Activated CD8-positive, alpha-beta T cell treated with anti-CD3 and anti-CD28 coated beads for 36 hours (primary cell): Measurements from ENCODE around the gene TXNDC17. TPM values are rescaled to one million over a fixed set of nuclear protein-coding genes. Genes with fewer than 3 reads are reported as not detected.

Source experiments
- ATAC-seq: fragments of 200-7000 bp; cut with Tn5 transposase; one replicate; pipeline ENCODE4 v1.10.0; 2021; ENCODE audit warnings: mild to moderate bottlenecking, moderate library complexity
- CTCF ChIA-PET: fragments of 350-600 bp; sonication (Branson Sonifier 250); formaldehyde crosslinking; loops from one replicate; lab custom pipeline; 2021; ENCODE audit warnings: antibody characterized with exemption; lab: Charles Lee
- POLR2A ChIA-PET: fragments of 350-600 bp; sonication (Branson Sonifier 250); formaldehyde crosslinking; loops from one replicate; lab custom pipeline; 2021; ENCODE audit warnings: antibody characterized with exemption; lab: Charles Lee
- DNase-seq: peaks from one replicate; pipeline ENCODE4 v3.0.0-alpha.2; 2020
- H3K27ac Mint-ChIP-seq: one replicate; pipeline ENCODE4 v1.8.0; 2021; ENCODE audit warnings: mild to moderate bottlenecking, mixed read lengths
- H3K27me3 Mint-ChIP-seq: one replicate; pipeline ENCODE4 v1.8.0; 2021; ENCODE audit warnings: mixed read lengths
- H3K36me3 Mint-ChIP-seq: one replicate; pipeline ENCODE4 v1.8.0; 2021; ENCODE audit warnings: low read depth, mixed read lengths
- H3K4me1 Mint-ChIP-seq: one replicate; pipeline ENCODE4 v1.8.0; 2021; ENCODE audit warnings: low read depth, mixed read lengths
- H3K4me3 Mint-ChIP-seq: one replicate; pipeline ENCODE4 v1.8.0; 2021; ENCODE audit warnings: mild to moderate bottlenecking, moderate library complexity, mixed read lengths
- H3K9me3 Mint-ChIP-seq: one replicate; pipeline ENCODE4 v1.8.0; 2021; ENCODE audit warnings: mixed read lengths
- intact Hi-C: fragments of 100-400 bp; cut with micrococcal nuclease; formaldehyde crosslinking; loops from one replicate; pipeline ENCODE4 v1.10.0; 2022
- total RNA-seq, 2 experiments: library from RNA; stranded (reverse); gene quantifications; one replicate each; pipeline ENCODE4 v1.2.3, GENCODE V29; 2021
- TF ChIP-seq, protein P1 (sequence below): fragments of 200-600 bp; IDR thresholded peaks from one replicate; pipeline ENCODE4 v1.8.0; 2022; ENCODE audit warnings: antibody characterized with exemption, mild to moderate bottlenecking

Gene TXNDC17
- total RNA-seq, 2 experiments from 2014 or later: 100.0 to 103 TPM

DNA sequence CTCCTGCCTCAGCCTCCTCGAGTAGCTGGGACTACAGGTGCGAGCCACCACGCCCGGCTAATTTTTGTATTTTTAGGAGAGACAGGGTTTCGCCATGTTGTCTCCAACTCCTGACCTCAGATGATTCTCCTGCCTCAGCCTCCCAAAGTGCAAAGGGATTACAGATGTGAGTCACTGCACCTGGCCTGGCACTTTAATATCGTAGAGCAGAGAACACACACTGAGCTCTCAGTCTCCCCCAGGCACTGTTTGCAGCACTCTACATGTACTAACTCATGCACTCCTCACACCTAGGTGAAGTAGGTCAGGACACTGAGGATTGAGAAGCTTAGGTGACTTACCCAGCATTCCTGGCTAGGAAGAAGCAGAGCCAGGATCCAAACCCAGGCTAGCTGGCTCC lies 25.7 kb downstream of the TXNDC17 start:
- intact Hi-C loops: no loop called here
- POLR2A ChIA-PET: interaction anchor here (1.1 kb wide), 1 partner anchor 15 kb away, joined by 3 read pairs; the partner anchor contains the start of genes C17orf100 and MED31

DNA sequence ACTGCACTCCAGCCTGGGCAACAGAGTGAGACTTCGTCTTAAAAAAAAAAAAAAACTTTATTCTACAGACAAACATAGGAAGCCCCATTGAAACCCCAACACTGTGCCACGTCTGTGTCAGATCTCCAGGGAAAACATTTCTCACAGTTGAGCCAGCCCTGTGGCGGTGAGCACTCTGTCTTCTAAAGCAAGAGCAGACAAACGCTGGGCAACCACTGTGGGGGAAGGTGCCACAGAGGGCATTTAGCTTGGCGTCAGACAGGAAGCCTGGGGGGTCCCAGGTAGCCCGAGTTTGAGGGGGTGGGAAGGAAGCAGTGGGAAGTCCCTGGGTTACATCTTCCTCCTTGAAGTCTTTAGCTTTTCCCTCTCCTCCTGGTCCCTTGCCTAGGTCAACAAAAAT lies 26.7 kb downstream of the TXNDC17 start:
- peak; percentile 53 for DNase-seq
- Mint-ChIP-seq H3K4me3 (no peak overlapping the region), H3K36me3 (no peaks in the 10 kb centered on the region), H3K27me3 (no peaks in the 10 kb centered on the region), H3K9me3 (no peaks in the 10 kb centered on the region), H3K27ac (no peak overlapping the region), H3K4me1 (peaks cover 15% of the 10 kb centered on the region)
- CTCF ChIA-PET: interaction anchor here (0.5 to 3.2 kb wide), 7 partner anchors 8 to 337 kb away, joined by 4 to 18 read pairs (median 13); no protein-coding TSS in a partner anchor
- POLR2A ChIA-PET: no interaction called here
- TF ChIP-seq, protein P1, sequence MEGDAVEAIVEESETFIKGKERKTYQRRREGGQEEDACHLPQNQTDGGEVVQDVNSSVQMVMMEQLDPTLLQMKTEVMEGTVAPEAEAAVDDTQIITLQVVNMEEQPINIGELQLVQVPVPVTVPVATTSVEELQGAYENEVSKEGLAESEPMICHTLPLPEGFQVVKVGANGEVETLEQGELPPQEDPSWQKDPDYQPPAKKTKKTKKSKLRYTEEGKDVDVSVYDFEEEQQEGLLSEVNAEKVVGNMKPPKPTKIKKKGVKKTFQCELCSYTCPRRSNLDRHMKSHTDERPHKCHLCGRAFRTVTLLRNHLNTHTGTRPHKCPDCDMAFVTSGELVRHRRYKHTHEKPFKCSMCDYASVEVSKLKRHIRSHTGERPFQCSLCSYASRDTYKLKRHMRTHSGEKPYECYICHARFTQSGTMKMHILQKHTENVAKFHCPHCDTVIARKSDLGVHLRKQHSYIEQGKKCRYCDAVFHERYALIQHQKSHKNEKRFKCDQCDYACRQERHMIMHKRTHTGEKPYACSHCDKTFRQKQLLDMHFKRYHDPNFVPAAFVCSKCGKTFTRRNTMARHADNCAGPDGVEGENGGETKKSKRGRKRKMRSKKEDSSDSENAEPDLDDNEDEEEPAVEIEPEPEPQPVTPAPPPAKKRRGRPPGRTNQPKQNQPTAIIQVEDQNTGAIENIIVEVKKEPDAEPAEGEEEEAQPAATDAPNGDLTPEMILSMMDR: no peak
- peak; percentile 59 for ATAC-seq
- intact Hi-C loops: no loop called here

More for the DNA sequence above, 25.7 kb downstream of the TXNDC17 start:
- ATAC-seq (no peak), DNase-seq (no peak)
- Mint-ChIP-seq H3K4me1 (peaks cover 16% of the 10 kb centered on the region), H3K4me3 (no peak overlapping the region), H3K27ac (no peak overlapping the region), H3K36me3 (no peaks in the 10 kb centered on the region), H3K27me3 (no peaks in the 10 kb centered on the region), H3K9me3 (no peaks in the 10 kb centered on the region)
- TF ChIP-seq, protein P1: no peak
- CTCF ChIA-PET: interaction anchor here (0.7 to 3.2 kb wide), 15 partner anchors 9 to 378 kb away, joined by 3 to 18 read pairs (median 5); partner anchors contain the start of genes C17orf100, MED31, SLC16A11 and TEKT1

DNA sequence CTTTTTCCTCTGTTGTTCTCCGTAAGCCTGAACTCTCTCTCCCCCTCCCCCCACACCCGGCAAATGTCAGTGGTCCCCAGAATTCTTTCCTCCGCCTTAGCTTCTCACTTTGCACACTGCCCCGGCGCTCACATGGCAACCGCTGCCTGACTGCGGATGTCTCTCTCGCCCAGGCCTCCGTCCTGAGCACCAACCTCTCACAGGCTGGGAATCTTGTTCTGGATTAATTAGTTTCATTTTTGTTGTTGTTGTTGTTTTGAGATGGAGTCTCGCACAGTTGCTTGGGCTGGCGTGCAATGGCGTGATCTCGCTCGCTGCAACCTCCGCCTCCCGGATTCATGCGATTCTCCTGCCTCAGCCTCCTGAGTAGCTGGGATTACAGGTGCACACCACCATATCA lies 27.4 kb downstream of the TXNDC17 start:
- POLR2A ChIA-PET: no interaction called here
- DNase-seq (no peak), ATAC-seq (no peak)
- H3K4me1 Mint-ChIP-seq: peaks cover 15% of the 10 kb centered on the region
- no peak overlapping the region for H3K27ac Mint-ChIP-seq
- H3K4me3 Mint-ChIP-seq: no peak overlapping the region
- H3K9me3 Mint-ChIP-seq: no peaks in the 10 kb centered on the region
- H3K27me3 Mint-ChIP-seq: no peaks in the 10 kb centered on the region
- no peaks in the 10 kb centered on the region for H3K36me3 Mint-ChIP-seq
- intact Hi-C loops: no loop called here
- TF ChIP-seq, protein P1: no peak
- CTCF ChIA-PET: interaction anchor here (0.5 to 3.2 kb wide), 5 partner anchors 134 to 336 kb away, joined by 4 to 18 read pairs (median 13); no protein-coding TSS in a partner anchor

DNA sequence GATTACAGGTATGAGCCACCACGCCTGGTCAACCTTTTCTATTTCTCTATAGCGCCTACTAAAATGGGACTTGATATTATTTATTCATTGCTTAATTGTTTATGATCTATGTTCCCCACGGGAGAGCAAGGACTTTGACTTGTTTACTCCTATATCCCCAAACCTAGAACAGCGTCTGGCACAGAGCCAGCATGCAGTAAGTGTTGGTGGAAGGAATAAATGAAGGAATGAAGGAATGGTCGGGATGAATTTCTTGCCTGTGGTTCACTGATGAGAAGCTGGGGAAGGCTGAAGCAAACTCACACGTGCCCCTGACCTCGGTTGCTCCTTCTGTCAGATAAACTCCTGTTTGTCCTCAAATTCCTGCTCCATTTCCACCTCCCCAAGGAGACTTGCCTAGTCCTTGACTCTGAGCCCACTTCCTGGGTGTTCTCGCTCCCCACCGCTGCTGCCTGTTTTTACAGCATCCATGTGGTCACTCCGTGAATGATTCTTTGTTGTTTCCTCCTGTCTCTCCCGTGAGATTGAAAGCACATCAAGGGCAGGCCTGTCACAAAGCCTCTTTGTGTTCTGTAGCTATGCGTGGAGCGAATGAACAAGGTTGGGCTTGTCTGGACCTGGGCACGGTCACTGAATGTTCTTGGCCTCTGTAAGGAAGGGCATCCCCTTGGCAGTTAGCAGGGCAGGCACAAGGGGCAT lies 28.0 kb downstream of the TXNDC17 start:
- Mint-ChIP-seq H3K4me1 (peaks cover 15% of the 10 kb centered on the region), H3K27me3 (no peaks in the 10 kb centered on the region), H3K27ac (no peak overlapping the region), H3K36me3 (no peaks in the 10 kb centered on the region), H3K9me3 (no peaks in the 10 kb centered on the region), H3K4me3 (no peak overlapping the region)
- TF ChIP-seq, protein P1: no peak
- ChIA-PET POLR2A (no interaction called here), CTCF (interaction anchor here (1.2 to 1.8 kb wide), 2 partner anchors 33 to 174 kb away, joined by 3 to 6 read pairs; no protein-coding TSS in a partner anchor)
- intact Hi-C loops: no loop called here
- no peak for ATAC-seq
- DNase-seq: no peak
